GM21381 (cell line): Measurements from ENCODE around the gene PRR14L.
"Not testable (repeated sequence)": the region's sequence is repeated elsewhere in the genome, so short reads cannot be mapped to it uniquely, and the experiment has no call there.

Experiments
- ATAC-seq: cut with Tn5 transposase; IDR thresholded peaks from one replicate; pipeline ENCODE4 v1.9.1; 2021; ENCODE audit warnings: mild to moderate bottlenecking, moderate library complexity; ENCODE audit not compliant: unreplicated experiment

Gene PRR14L

DNA sequence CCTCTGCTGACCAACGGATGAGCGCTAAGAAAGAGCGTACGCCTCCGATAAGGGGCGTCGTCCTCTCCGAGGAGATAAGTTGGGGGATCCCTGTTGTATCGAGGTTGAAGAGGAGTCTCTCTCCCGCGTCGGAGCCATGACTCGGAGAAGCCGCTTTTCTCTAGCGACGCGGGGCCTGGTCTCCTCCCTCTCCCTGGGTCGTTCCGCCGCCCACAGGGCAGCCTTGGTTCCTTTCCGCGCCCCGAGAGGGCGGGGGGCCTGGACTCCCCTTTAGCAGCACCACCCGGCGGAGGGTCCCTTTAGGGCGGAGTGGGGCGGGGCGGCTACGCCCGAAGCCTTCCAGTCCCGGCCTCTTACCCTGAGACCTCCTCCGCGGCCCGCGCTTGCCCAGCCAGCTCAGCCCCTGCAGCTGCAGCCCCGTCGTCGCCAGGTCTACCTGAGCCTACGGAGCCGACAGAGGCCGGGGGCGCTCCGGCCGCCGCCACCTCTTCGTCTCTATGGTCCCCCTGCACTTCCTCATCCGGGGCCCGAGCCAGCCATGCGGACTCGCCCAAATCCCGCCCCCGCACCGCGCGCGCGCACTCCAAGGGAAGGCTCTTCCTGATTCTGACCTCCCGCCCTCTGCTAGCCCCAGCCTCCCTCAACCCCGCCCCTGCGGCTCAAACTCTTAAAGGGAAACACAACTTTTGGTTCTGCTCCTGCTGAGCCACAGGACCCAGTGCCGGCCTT is at the start of gene PRR14L:
PRR14L (minus strand) TSS at position 497 of the 729 bp plus-strand sequence. CDS start 11,272 bp downstream, outside the sequence.
- peak; percentile 55 for ATAC-seq

DNA sequence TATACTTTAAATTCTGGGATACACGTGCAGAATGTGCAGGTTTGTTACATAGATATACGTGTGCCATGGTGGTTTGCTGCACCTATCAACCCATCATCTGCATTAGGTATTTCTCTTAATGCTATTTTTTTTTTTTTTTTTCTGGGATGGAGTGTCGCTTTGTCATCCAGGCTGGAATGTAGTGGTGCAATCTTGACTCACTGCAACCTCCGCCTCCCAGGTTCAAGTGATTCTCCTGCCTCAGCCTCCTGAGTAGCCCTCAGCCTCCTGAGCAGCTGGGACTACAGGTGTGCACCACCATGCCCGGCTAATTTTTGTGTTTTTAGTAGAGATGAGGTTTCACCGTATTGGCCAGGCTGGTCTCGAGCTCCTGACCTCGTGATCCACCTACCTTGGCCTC is 49.4 kb upstream of the PRR14L start:
- not testable (repeated sequence) for ATAC-seq

GRCh38 chr22:31790240-31790639 is 40.3 kb upstream of the PRR14L start:
- ATAC-seq: peak; percentile 50

DNA sequence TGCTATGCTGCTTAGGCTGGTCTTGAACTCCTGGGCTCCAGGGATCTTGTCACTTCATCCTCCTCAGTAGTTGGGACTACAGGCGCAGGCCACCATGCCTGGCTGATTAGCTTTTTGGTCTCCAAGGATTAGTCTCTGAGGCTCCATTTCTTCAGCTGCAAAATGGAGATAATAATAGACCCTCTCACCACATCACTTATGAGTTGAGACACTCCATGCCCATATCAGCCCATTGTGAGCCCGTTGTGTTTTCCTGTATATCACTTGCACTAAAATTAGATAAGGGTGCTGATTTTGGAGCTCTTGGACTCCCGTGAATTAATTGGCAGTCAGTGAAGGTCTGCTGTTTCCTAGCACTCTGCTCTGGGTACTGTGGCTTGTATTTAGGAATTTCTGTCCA is 39.9 kb upstream of the PRR14L start:
- no peak for ATAC-seq

- ATAC-seq: no peak
Measured at GRCh38 chr22:31776231-31776630, 26.3 kb upstream of the PRR14L start.

- no peak for ATAC-seq
Measured at GRCh38 chr22:31773416-31773815, 23.5 kb upstream of the PRR14L start.

GRCh38 chr22:31768422-31769059 is 18.6 kb upstream of the PRR14L start:
- ATAC-seq: no peak

- ATAC-seq: no peak
Measured at GRCh38 chr22:31764785-31765184, 14.9 kb upstream of the PRR14L start.

GRCh38 chr22:31758860-31759259 is 8.9 kb upstream of the PRR14L start:
- ATAC-seq: not testable (repeated sequence)

DNA sequence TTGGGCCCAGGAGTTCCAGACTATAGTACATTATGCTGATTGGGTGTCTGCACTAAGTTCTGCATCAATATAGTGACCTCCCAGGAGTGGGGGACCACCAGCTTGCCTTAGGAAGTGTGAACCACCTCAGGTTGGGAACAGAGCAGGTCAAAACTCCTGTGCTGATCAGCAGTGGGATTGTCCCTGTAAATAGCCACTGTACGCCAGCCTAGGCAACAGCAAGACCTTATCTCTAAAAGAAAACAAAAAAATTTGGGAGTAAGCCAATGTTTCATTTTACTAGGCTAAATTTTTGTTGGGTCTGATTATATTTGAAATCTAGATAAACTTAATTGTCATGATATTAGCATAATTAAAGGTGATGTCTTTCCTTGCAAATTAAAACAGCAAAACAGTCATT is 7.3 kb upstream of the PRR14L start:
- ATAC-seq: no peak

DNA sequence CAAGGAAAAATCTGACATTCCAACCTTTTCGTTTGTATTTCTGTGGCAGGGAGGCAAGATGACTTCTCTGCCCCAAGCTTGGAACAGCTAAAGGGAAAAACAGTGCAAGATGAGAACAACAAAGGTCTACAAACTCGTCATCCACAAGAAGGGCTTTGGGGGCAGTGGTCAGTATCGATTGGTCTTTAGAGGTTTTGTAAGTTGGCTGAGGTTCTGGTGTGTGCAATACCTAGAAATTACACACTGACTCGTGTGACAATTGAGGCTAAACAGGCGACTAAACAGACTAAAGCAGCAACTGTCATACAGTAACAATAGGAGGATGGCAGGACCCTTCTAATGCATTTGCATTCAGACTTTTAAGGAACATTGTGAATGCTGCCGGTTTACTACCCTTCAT is 4.9 kb upstream of the PRR14L start:
- ATAC-seq: no peak

DNA sequence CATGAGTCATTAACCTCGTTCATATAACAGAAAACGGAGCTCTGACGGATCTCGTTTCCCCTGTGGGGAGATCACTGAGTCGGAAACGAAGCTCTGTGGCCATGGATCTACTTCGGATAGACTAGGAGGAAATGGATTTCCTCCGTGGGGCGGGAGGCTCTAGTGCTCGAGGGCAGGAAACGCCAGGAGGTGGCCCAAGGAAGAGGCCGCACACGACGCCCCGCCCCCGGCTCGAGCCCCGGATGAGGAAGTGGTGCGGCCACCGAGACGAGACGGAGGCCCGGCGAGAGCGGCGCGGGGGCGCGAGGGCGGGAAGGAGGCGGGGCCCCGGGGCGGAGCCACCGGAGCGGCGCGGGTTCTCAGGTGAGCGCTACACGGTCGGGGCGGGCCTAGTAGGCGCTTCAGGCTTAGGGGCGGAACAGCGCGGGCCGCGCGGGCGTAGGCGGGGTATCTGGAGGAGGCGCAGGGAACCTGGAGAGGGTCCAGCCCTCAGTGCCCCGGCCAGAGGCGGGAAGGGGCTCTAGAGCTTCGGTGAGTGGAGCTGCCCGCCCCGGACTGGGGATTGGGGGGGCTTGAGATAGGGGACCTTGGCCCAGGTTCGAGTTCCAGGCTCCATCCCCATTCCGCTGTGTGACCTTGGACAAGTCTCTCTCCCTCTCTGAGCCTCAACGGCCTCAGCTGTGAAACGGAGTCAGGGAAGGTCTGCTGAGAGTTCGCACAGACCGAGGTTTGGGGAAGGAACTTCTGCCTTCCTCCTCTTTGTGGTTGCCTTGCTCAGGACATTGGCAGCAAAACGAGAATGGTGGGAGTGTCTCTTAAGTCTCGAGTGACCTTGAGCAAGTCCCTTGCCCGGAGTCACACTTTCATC is 3.9 kb upstream of the PRR14L start, which contains the start of gene DEPDC5:
DEPDC5 (plus strand) TSS at position 386 of the 868 bp plus-strand sequence. CDS start 903 bp downstream, outside the sequence.
- ATAC-seq: peak; percentile 72

DNA sequence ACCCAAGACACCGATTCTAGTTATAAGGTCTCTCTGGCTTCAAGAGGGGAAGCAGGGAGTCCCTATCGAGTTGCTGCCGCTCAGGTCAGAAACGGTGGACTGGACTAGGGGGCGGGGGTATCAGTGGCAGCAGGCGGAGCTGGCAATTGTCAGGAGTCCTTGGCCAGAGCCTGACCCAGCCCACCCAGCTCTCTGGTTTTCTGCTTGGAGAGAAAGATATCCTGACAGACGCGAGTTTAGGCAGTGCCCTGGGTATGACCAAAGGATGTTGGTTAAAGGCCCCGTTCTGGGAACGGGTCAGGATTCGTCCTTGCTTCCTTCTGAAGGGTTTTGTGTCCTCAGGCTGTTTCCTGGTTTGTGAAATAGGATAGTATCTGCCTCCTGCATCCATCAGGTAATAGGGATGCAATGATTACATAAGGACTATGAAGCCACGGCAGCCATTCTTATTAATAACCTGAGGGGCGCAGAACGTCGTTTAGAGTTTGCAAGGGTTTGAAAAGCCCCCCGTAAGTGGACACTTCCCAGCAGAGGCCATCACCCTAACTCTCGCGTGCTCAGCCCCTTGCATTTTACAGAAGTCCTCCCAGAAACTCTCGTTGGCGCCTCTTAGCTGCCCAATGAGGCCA is 3.2 kb upstream of the PRR14L start:
- ATAC-seq: peak; percentile 5

- no peak for ATAC-seq
Measured at GRCh38 chr22:31752096-31752847, 2.3 kb upstream of the PRR14L start.

GRCh38 chr22:31750365-31751284 is 693 bp upstream of the PRR14L start:
- ATAC-seq: no peak

- no peak for ATAC-seq
Measured at GRCh38 chr22:31748490-31748889, 1.4 kb downstream of the PRR14L start.

- ATAC-seq: no peak
Measured at GRCh38 chr22:31747441-31747840, 2.5 kb downstream of the PRR14L start.

- no peak for ATAC-seq
Measured at GRCh38 chr22:31743871-31744270, 6.1 kb downstream of the PRR14L start.

GRCh38 chr22:31742682-31743081 is 7.2 kb downstream of the PRR14L start:
- ATAC-seq: no peak
